HepG2 (cell line): ENCODE results near the gene TPI1. TPM values are rescaled to one million over a fixed set of nuclear protein-coding genes. Genes with fewer than 3 reads are reported as not detected.

Experiments used
- ARHGAP35 ChIP-seq: sonication (generic); formaldehyde crosslinking; IDR thresholded peaks from 2 replicates; pipeline ENCODE4 v1.9.0; 2022; ENCODE audit warnings: mild to moderate bottlenecking, inconsistent platforms, moderate library complexity, missing genetic modification reagents, borderline replicate concordance
- DPF2 ChIP-seq: sonication (generic); formaldehyde crosslinking; IDR thresholded peaks from 2 replicates; pipeline ENCODE4 v1.4.0; 2020; ENCODE audit warnings: mild to moderate bottlenecking, low read depth, missing genetic modification reagents, borderline replicate concordance
- FOXA1 ChIP-seq, 2 experiments: fragments of 450-650 bp in 1 of 2; sonication (generic) in 1 of 2; formaldehyde crosslinking in 1 of 2; IDR thresholded peaks; 2 replicates each; pipeline versions ENCODE4 v1.4.0 to v1.6.1; 2016 to 2020; ENCODE audit warnings: missing genetic modification reagents in 1 of 2
- JUND ChIP-seq: sonication (generic); formaldehyde crosslinking; IDR thresholded peaks from 2 replicates; pipeline ENCODE4 v1.8.0; 2022; ENCODE audit warnings: mild to moderate bottlenecking, missing genetic modification reagents
- REL ChIP-seq: sonication (generic); formaldehyde crosslinking; conservative IDR thresholded peaks from 2 replicates; pipeline ENCODE4 v1.8.0; 2022; ENCODE audit warnings: mild to moderate bottlenecking, missing genetic modification reagents, moderate library complexity
- ZKSCAN8 ChIP-seq: IDR thresholded peaks from 2 replicates; pipeline ENCODE4 v1.6.1; 2016; ENCODE audit warnings: borderline replicate concordance, missing genetic modification reagents, missing compliant biosample characterization
- ZNF17 ChIP-seq: sonication (generic); formaldehyde crosslinking; IDR thresholded peaks from 2 replicates; pipeline ENCODE4 v1.5.0; 2020; ENCODE audit warnings: mild to moderate bottlenecking, missing genetic modification reagents
- ZNF564 ChIP-seq: sonication (generic); formaldehyde crosslinking; IDR thresholded peaks from 2 replicates; pipeline ENCODE4 v1.8.1; 2023; ENCODE audit warnings: mild to moderate bottlenecking, missing genetic modification reagents
- ZSCAN22 ChIP-seq: sonication (generic); formaldehyde crosslinking; IDR thresholded peaks from 2 replicates; pipeline ENCODE4 v1.4.0; 2020; ENCODE audit warnings: mild to moderate bottlenecking, missing genetic modification reagents
- ZSCAN29 ChIP-seq: sonication (generic); formaldehyde crosslinking; conservative IDR thresholded peaks from 2 replicates; pipeline ENCODE4 v1.4.0; 2020; ENCODE audit warnings: mild to moderate bottlenecking, missing genetic modification reagents
- polyA plus RNA-seq, 8 experiments: library from polyadenylated mRNA; depleted of rRNA in 3 of 8; stranded (reverse) in 7 of 8; unstranded in 1 of 8; fragments of >200 nt; fragmentation: Illumina TruSeq in 4 of 8; extraction: Trizol in 4 of 8; gene quantifications; 2 replicates each; pipeline versions ENCODE4 v1.2.1 to v1.2.3, GENCODE V29; 2011 to 2016; ENCODE audit warnings: low read depth in 4 of 8, missing spikeins in 1 of 8, mixed read lengths in 1 of 8; ENCODE audit not compliant: insufficient read depth in 1 of 8
- total RNA-seq, 5 experiments: library from RNA; depleted of rRNA; stranded (reverse); fragments of >200 nt; fragmentation: Illumina TruSeq; extraction: Trizol; gene quantifications; 2 replicates each; pipeline ENCODE4 v1.2.3, GENCODE V29; 2016; ENCODE audit warnings: low read depth in 1 of 5
- TF ChIP-seq, protein P1 (sequence below): IDR thresholded peaks from 2 replicates; pipeline ENCODE4 v1.6.1; 2016; ENCODE audit warnings: control low read depth
- TF ChIP-seq, protein P2 (sequence below): IDR thresholded peaks from 2 replicates; pipeline ENCODE4 v1.6.1; 2018; ENCODE audit warnings: missing genetic modification reagents, mild to moderate bottlenecking, missing compliant biosample characterization
- TF ChIP-seq, protein P3 (sequence below): sonication (generic); formaldehyde crosslinking; IDR thresholded peaks from 2 replicates; pipeline ENCODE4 v1.5.1; 2020; ENCODE audit warnings: missing genetic modification reagents, mild to moderate bottlenecking, borderline replicate concordance
- TF ChIP-seq, protein P4 (sequence below): sonication (generic); formaldehyde crosslinking; IDR thresholded peaks from 2 replicates; pipeline ENCODE4 v1.5.1; 2020; ENCODE audit warnings: mild to moderate bottlenecking, missing genetic modification reagents, borderline replicate concordance
- TF ChIP-seq, protein P5 (sequence below): sonication (generic); formaldehyde crosslinking; IDR thresholded peaks from 2 replicates; pipeline ENCODE4 v1.4.0; 2020; ENCODE audit warnings: low read depth, missing genetic modification reagents
- TF ChIP-seq, protein P6 (sequence below): sonication (generic); formaldehyde crosslinking; IDR thresholded peaks from 2 replicates; pipeline ENCODE4 v1.4.0; 2020; ENCODE audit warnings: missing genetic modification reagents

Gene TPI1
- total and polyA plus RNA-seq, 2 of the 13 experiments (the other 11 are each of a cell fraction or from before 2014, with no cell fraction given), result 945 to 2,535 TPM

DNA sequence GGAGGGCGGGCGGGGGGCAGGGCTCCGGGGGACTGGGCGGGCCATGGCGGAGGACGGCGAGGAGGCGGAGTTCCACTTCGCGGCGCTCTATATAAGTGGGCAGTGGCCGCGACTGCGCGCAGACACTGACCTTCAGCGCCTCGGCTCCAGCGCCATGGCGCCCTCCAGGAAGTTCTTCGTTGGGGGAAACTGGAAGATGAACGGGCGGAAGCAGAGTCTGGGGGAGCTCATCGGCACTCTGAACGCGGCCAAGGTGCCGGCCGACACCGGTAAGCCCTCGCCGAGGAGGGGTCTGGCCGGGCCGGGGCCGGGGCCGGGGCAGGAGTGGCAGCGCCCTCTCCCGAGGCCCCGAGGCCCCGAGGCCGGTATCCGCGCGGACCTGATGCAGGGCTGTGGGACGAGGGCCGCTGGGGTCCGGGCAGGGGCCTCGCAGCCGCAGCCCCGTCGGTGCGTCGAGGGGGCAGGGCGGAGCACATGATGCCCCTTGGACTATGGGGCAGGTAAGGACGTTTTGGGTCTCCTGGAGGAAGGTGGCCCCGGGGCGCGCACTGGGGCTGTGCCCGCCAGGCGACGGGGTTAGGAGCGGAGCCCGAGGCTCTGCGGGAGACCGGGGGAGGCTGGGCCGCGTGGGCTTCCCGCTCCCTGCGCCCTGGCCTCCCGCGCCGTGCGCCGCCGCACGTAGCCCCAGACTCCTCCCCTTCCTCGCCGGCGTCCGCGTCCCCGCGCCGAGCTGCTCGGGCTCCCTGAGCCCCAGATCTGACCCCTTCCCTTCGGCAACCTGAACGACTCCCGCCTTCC is at the start of gene TPI1 (continued):
- TF ChIP-seq, protein P1, sequence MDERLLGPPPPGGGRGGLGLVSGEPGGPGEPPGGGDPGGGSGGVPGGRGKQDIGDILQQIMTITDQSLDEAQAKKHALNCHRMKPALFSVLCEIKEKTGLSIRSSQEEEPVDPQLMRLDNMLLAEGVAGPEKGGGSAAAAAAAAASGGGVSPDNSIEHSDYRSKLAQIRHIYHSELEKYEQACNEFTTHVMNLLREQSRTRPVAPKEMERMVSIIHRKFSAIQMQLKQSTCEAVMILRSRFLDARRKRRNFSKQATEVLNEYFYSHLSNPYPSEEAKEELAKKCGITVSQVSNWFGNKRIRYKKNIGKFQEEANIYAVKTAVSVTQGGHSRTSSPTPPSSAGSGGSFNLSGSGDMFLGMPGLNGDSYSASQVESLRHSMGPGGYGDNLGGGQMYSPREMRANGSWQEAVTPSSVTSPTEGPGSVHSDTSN (CRISPR knock-in tag), result no peak
- TF ChIP-seq, protein P2, sequence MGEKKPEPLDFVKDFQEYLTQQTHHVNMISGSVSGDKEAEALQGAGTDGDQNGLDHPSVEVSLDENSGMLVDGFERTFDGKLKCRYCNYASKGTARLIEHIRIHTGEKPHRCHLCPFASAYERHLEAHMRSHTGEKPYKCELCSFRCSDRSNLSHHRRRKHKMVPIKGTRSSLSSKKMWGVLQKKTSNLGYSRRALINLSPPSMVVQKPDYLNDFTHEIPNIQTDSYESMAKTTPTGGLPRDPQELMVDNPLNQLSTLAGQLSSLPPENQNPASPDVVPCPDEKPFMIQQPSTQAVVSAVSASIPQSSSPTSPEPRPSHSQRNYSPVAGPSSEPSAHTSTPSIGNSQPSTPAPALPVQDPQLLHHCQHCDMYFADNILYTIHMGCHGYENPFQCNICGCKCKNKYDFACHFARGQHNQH (CRISPR knock-in tag), result peak; percentile 57
- TF ChIP-seq ZSCAN29 (no peak), ARHGAP35 (no peak), JUND (CRISPR knock-in tag) (no peak), ZNF17 (no peak), REL (CRISPR knock-in tag) (no peak), ZKSCAN8 (CRISPR knock-in tag) (no peak), ZSCAN22 (CRISPR knock-in tag) (no peak), DPF2 (CRISPR knock-in tag) (no peak), ZNF564 (CRISPR knock-in tag) (0 out of 2 replicates have a peak, but pooled peaks have one; percentile 48), FOXA1 (IDR thresholded peaks at IDR 0.05) (no peak), FOXA1 (CRISPR knock-in tag; IDR thresholded peaks at IDR 0.05) (no peak)
- TF ChIP-seq, protein P3, sequence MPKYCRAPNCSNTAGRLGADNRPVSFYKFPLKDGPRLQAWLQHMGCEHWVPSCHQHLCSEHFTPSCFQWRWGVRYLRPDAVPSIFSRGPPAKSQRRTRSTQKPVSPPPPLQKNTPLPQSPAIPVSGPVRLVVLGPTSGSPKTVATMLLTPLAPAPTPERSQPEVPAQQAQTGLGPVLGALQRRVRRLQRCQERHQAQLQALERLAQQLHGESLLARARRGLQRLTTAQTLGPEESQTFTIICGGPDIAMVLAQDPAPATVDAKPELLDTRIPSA, result no peak
- TF ChIP-seq, protein P4, sequence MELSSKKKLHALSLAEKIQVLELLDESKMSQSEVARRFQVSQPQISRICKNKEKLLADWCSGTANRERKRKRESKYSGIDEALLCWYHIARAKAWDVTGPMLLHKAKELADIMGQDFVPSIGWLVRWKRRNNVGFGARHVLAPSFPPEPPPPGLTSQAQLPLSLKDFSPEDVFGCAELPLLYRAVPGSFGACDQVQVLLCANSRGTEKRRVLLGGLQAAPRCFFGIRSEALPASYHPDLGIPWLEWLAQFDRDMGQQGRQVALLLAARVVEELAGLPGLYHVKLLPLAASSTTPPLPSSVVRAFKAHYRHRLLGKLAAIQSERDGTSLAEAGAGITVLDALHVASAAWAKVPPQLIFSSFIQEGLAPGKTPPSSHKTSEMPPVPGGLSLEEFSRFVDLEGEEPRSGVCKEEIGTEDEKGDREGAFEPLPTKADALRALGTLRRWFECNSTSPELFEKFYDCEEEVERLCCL (CRISPR knock-in tag), result no peak
- TF ChIP-seq, protein P5, sequence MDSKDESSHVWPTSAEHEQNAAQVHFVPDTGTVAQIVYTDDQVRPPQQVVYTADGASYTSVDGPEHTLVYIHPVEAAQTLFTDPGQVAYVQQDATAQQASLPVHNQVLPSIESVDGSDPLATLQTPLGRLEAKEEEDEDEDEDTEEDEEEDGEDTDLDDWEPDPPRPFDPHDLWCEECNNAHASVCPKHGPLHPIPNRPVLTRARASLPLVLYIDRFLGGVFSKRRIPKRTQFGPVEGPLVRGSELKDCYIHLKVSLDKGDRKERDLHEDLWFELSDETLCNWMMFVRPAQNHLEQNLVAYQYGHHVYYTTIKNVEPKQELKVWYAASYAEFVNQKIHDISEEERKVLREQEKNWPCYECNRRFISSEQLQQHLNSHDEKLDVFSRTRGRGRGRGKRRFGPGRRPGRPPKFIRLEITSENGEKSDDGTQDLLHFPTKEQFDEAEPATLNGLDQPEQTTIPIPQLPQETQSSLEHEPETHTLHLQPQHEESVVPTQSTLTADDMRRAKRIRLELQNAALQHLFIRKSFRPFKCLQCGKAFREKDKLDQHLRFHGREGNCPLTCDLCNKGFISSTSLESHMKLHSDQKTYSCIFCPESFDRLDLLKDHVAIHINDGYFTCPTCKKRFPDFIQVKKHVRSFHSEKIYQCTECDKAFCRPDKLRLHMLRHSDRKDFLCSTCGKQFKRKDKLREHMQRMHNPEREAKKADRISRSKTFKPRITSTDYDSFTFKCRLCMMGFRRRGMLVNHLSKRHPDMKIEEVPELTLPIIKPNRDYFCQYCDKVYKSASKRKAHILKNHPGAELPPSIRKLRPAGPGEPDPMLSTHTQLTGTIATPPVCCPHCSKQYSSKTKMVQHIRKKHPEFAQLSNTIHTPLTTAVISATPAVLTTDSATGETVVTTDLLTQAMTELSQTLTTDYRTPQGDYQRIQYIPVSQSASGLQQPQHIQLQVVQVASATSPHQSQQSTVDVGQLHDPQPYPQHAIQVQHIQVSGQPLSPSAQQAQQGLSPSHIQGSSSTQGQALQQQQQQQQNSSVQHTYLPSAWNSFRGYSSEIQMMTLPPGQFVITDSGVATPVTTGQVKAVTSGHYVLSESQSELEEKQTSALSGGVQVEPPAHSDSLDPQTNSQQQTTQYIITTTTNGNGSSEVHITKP (CRISPR knock-in tag), result no peak
- TF ChIP-seq, protein P6, sequence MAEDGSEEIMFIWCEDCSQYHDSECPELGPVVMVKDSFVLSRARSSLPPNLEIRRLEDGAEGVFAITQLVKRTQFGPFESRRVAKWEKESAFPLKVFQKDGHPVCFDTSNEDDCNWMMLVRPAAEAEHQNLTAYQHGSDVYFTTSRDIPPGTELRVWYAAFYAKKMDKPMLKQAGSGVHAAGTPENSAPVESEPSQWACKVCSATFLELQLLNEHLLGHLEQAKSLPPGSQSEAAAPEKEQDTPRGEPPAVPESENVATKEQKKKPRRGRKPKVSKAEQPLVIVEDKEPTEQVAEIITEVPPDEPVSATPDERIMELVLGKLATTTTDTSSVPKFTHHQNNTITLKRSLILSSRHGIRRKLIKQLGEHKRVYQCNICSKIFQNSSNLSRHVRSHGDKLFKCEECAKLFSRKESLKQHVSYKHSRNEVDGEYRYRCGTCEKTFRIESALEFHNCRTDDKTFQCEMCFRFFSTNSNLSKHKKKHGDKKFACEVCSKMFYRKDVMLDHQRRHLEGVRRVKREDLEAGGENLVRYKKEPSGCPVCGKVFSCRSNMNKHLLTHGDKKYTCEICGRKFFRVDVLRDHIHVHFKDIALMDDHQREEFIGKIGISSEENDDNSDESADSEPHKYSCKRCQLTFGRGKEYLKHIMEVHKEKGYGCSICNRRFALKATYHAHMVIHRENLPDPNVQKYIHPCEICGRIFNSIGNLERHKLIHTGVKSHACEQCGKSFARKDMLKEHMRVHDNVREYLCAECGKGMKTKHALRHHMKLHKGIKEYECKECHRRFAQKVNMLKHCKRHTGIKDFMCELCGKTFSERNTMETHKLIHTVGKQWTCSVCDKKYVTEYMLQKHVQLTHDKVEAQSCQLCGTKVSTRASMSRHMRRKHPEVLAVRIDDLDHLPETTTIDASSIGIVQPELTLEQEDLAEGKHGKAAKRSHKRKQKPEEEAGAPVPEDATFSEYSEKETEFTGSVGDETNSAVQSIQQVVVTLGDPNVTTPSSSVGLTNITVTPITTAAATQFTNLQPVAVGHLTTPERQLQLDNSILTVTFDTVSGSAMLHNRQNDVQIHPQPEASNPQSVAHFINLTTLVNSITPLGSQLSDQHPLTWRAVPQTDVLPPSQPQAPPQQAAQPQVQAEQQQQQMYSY (CRISPR knock-in tag), result 0 out of 2 replicates have a peak, but pooled peaks have one; percentile 18
